MM.1S (cell line): ENCODE data around the gene ZBTB2.

ENCODE experiments used
- EZH2 ChIP-seq: fragments of 300-600 bp; sonication (generic); optimal IDR thresholded peaks from 2 replicates; pipeline ENCODE3; 2017; ENCODE audit warnings: low read depth, mild to moderate bottlenecking, antibody characterized with exemption, low read length, mixed read lengths
- TF ChIP-seq, protein P1 (sequence below): fragments of 300-600 bp; sonication (generic); IDR thresholded peaks from 2 replicates; pipeline ENCODE4 v1.5.1; 2016; ENCODE audit warnings: antibody characterized with exemption, low read length, mixed read lengths

GRCh38 chr6:151326116-151326825 lies 65.1 kb downstream of the ZBTB2 start:
- TF ChIP-seq, protein P1, sequence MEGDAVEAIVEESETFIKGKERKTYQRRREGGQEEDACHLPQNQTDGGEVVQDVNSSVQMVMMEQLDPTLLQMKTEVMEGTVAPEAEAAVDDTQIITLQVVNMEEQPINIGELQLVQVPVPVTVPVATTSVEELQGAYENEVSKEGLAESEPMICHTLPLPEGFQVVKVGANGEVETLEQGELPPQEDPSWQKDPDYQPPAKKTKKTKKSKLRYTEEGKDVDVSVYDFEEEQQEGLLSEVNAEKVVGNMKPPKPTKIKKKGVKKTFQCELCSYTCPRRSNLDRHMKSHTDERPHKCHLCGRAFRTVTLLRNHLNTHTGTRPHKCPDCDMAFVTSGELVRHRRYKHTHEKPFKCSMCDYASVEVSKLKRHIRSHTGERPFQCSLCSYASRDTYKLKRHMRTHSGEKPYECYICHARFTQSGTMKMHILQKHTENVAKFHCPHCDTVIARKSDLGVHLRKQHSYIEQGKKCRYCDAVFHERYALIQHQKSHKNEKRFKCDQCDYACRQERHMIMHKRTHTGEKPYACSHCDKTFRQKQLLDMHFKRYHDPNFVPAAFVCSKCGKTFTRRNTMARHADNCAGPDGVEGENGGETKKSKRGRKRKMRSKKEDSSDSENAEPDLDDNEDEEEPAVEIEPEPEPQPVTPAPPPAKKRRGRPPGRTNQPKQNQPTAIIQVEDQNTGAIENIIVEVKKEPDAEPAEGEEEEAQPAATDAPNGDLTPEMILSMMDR, result no peak
- TF ChIP-seq EZH2, result no peak
